Stimulated activated CD4-positive, alpha-beta T cell treated with anti-CD3 and anti-CD28 coated beads, Interleukin-12 subunit alpha, Interleukin-12 subunit beta, amount 100 ng/mL, for 48 hours (primary cell): ENCODE results near the gene APBB2.
"Not testable (repeated sequence)": the region's sequence is repeated elsewhere in the genome, so short reads cannot be mapped to it uniquely, and the experiment has no call there.

ENCODE experiments used
- DNase-seq, 3 donors: peaks; one replicate each; pipeline ENCODE4 v3.0.0-alpha.2; 2020; ENCODE audit warnings: low read depth in 2 of 3, low spot score in 1 of 3

The APBB2 gene

GRCh38 chr4:40837094-40837870 is 377.1 kb downstream of the APBB2 start:
- no peak for DNase-seq

GRCh38 chr4:40833212-40833611 is 381.1 kb downstream of the APBB2 start:
- no peak for DNase-seq

GRCh38 chr4:40832175-40832574 is 382.2 kb downstream of the APBB2 start:
- DNase-seq, result no peak

- no peak for DNase-seq
Measured at GRCh38 chr4:40831146-40831907, 383.0 kb downstream of the APBB2 start.

- no peak for DNase-seq
Measured at GRCh38 chr4:40829586-40829985, 384.8 kb downstream of the APBB2 start.

- no peak for DNase-seq
Measured at GRCh38 chr4:40828661-40829060, 385.7 kb downstream of the APBB2 start.

- no peak for DNase-seq
Measured at GRCh38 chr4:40827758-40828157, 386.6 kb downstream of the APBB2 start.

- no peak for DNase-seq
Measured at GRCh38 chr4:40826821-40827220, 387.5 kb downstream of the APBB2 start.

GRCh38 chr4:40825014-40825838 is 389.1 kb downstream of the APBB2 start:
- DNase-seq, result no peak

GRCh38 chr4:40822420-40823166 is 391.7 kb downstream of the APBB2 start:
- no peak for DNase-seq

- no peak for DNase-seq
Measured at GRCh38 chr4:40820101-40820500, 394.2 kb downstream of the APBB2 start.

GRCh38 chr4:40817157-40817556 is 397.2 kb downstream of the APBB2 start:
- not testable (repeated sequence) for DNase-seq

- no peak for DNase-seq
Measured at GRCh38 chr4:40812856-40813255, 401.5 kb downstream of the APBB2 start.

- no peak for DNase-seq
Measured at GRCh38 chr4:40812386-40812785, 402.0 kb downstream of the APBB2 start.

GRCh38 chr4:40811956-40812355 is 402.4 kb downstream of the APBB2 start:
- DNase-seq, result no peak

GRCh38 chr4:40808926-40809457 is 405.4 kb downstream of the APBB2 start:
- no peak for DNase-seq

- no peak for DNase-seq
Measured at GRCh38 chr4:40804598-40804997, 409.7 kb downstream of the APBB2 start.

GRCh38 chr4:40800064-40800463 is 414.3 kb downstream of the APBB2 start:
- no peak for DNase-seq

- no peak for DNase-seq
Measured at GRCh38 chr4:40789771-40790170, 424.6 kb downstream of the APBB2 start.

- DNase-seq, result no peak
Measured at GRCh38 chr4:40789031-40789430, 425.3 kb downstream of the APBB2 start.

GRCh38 chr4:40788331-40788730 is 426.0 kb downstream of the APBB2 start:
- no peak for DNase-seq
